Aorta (tissue), 5 donors: Measurements from ENCODE around the gene SCAMP5. TPM values are rescaled to one million over a fixed set of nuclear protein-coding genes. Genes with fewer than 3 reads are reported as not detected.

Experiments used
- ATAC-seq: fragments of 200-7000 bp; cut with Tn5 transposase; one replicate; pipeline ENCODE4 v1.9.1; 2022; ENCODE audit warnings: moderate library complexity; ENCODE audit not compliant: low FRiP score
- DNase-seq, 2 donors: peaks; one replicate each; pipeline ENCODE4 v3.0.0-alpha.2; 2020
- H3K27ac ChIP-seq, 2 donors: one replicate each; pipeline ENCODE4 v1.5.1; 2013; ENCODE audit warnings: low read length in 2 of 2, mild to moderate bottlenecking in 2 of 2, moderate library complexity in 2 of 2, control low read depth in 1 of 2, inconsistent platforms in 1 of 2, low read depth in 1 of 2
- H3K27me3 ChIP-seq, 2 donors: one replicate each; pipeline ENCODE4 v1.6.1; 2013; ENCODE audit warnings: control low read depth in 1 of 2, low read length in 1 of 2, mild to moderate bottlenecking in 1 of 2, moderate library complexity in 1 of 2; ENCODE audit not compliant: insufficient read depth in 2 of 2, control insufficient read depth in 1 of 2
- H3K36me3 ChIP-seq, 2 donors: one replicate each; pipeline ENCODE4 v1.6.1; 2013; ENCODE audit warnings: control low read depth in 1 of 2, low read length in 1 of 2, mild to moderate bottlenecking in 1 of 2; ENCODE audit not compliant: insufficient read depth in 2 of 2, control insufficient read depth in 1 of 2
- H3K4me1 ChIP-seq, 2 donors: one replicate each; pipeline ENCODE4 v1.6.1; 2013; ENCODE audit warnings: low read length in 2 of 2, control low read depth in 1 of 2, mild to moderate bottlenecking in 1 of 2, moderate library complexity in 1 of 2; ENCODE audit not compliant: insufficient read depth in 2 of 2, control insufficient read depth in 1 of 2
- H3K4me3 ChIP-seq, 2 donors: one replicate each; pipeline ENCODE4 v1.5.1; 2013; ENCODE audit warnings: low read length in 2 of 2, control low read depth in 1 of 2, mild to moderate bottlenecking in 1 of 2
- H3K9me3 ChIP-seq: one replicate; pipeline ENCODE4 v1.6.1; 2013; ENCODE audit warnings: mild to moderate bottlenecking, low read length; ENCODE audit not compliant: control insufficient read depth
- WGBS, 2 donors: extraction: QIAGEN DNeasy Blood & Tissue Kit; methylation state at CpG; one replicate each; pipeline ENCODE4 v1.1.7; 2013; 5-methylcytosine and 5-hydroxymethylcytosine counted together
- intact Hi-C, 2 donors: fragments of 100-400 bp; cut with DNase I; formaldehyde crosslinking; loops; one replicate each; pipeline versions ENCODE4 v1.14.2 to v1.15.0; 2022
- polyA plus RNA-seq, 2 donors: library from polyadenylated mRNA; stranded (reverse); fragments of 200-250 nt; gene quantifications; one replicate each; pipeline ENCODE4 v1.2.3, GENCODE V29; 2013
- total RNA-seq, 2 donors: library from RNA; stranded (reverse); fragmentation: NEBNext Ultra II Directional; extraction: Animal tissue kit (Norgen Biotek cat#: 25700); gene quantifications; one replicate each; pipeline ENCODE4 v1.2.1, GENCODE V29; 2021
- donor health status: healthy with polysubstance abuse.
- donor health status: Bipolar disorder and iron deficiency.
- donor health status: DM: no; HTN: no; CAD: no.
- donor health status: DM: no; HTN: no; CAD: no.
- donor health status: DM: yes; HTN: yes; CAD: no.

SCAMP5 gene
- total and polyA plus RNA-seq, 4 donors, result 0.64 to 9.4 (median 4.7) TPM

DNA sequence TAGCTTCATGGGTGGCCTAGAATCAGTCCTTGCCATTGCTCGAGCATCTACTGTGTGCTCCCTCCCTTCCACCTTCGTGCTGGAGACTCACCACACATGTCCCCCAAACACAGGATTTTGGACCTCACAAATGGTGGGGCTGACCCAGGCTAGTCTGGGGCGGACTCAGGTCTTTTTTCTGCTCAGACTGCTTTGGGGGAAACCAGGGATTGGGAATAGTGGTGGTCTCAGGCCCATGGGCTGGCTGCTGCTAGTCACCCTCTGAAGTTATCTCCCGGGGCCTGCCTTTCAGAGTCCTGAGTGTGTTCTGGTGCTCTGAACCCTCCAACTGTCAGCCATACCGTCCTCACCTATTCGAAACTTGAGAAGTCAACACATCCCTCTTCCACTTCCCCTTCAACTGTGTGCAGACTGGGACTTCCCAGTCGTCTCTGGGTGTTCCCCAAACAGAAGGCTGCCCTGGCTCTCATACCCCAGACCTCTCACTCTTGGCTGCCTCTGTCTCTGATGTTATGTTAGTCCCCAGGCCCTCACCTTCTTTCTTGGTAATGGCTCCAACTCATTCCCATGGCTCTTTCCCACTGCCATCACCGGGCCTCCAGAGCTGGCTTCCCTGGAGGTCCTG lies 74.0 kb downstream of the SCAMP5 start:
- peak; percentile 39 for ATAC-seq
- Histone ChIP-seq H3K27ac (no peak overlapping the region), H3K36me3 (no peaks in the 10 kb centered on the region), H3K27me3 (no peaks in the 10 kb centered on the region), H3K9me3 (no peaks in the 10 kb centered on the region), H3K4me3 (no peak overlapping the region), H3K4me1 (peaks cover 0 to 3% of the 10 kb centered on the region in 2 donors)
- WGBS, 2 donors, result 87 to 90% methylated on average over 8 of the region's 8 CpGs
- DNase-seq, result no peak
- intact Hi-C loops, result no loop called here

DNA sequence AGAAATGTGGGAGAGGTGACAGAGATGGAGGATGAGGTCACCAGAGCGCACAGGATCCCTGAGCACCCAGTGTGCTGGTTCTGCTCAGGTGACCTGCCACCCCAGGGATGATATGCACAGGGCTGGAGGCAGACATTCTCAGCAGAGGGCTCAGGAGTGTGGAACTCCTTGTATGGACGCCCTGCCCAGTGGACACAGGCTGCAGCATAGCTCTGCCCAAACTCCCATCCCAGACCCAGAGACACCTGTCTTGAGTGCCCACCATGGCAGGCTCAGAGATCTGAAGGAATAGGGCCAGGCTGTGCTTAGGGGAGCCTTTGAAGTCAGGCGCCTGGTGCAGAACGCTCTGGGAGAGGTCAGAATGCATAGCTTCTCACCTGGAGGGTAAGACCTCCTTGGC lies 75.3 kb downstream of the SCAMP5 start:
- 85 to 93% methylated on average over 4 of the region's 4 CpGs for WGBS, 2 donors
- H3K27me3 ChIP-seq, result no peaks in the 10 kb centered on the region
- ATAC-seq, result no peak

More for the DNA sequence above, 75.3 kb downstream of the SCAMP5 start:
- H3K27ac ChIP-seq, result no peak overlapping the region
- no peaks in the 10 kb centered on the region for H3K9me3 ChIP-seq
- H3K4me1 ChIP-seq, result peaks cover 0 to 3% of the 10 kb centered on the region in 2 donors
- intact Hi-C loops, result no loop called here
- no peak for DNase-seq
- no peaks in the 10 kb centered on the region for H3K36me3 ChIP-seq
- no peak overlapping the region for H3K4me3 ChIP-seq

Other genes starting within 250 kb of the SCAMP5 start
- not detected for gene CYP1A2, start 246.7 kb upstream of the SCAMP5 start, total RNA-seq
- not detected for gene CYP1A2, start 246.7 kb upstream of the SCAMP5 start, polyA plus RNA-seq
- 10 to 100 TPM; 34.9 to 55.2 TPM for gene CSK, start 213.5 kb upstream of the SCAMP5 start, total RNA-seq
- gene CSK, start 213.5 kb upstream of the SCAMP5 start, polyA plus RNA-seq, result 10 to 100 TPM; 21.8 to 29.8 TPM
- under 1 TPM in 1 of 2 donors, not detected in 1; 0.30 TPM for gene LMAN1L, start 182.7 kb upstream of the SCAMP5 start, total RNA-seq
- gene LMAN1L, start 182.7 kb upstream of the SCAMP5 start, polyA plus RNA-seq, result under 1 TPM in 1 of 2 donors, not detected in 1; 0.15 TPM
- not detected for gene CPLX3, start 168.9 kb upstream of the SCAMP5 start, total RNA-seq
- gene CPLX3, start 168.9 kb upstream of the SCAMP5 start, polyA plus RNA-seq, result under 1 TPM; 0.05 to 0.13 TPM
- gene ULK3, start 152.4 kb upstream of the SCAMP5 start, total RNA-seq, result 10 to 100 TPM; 19.3 to 31.6 TPM
- 10 to 100 TPM; 17.7 to 43.6 TPM for gene ULK3, start 152.4 kb upstream of the SCAMP5 start, polyA plus RNA-seq
- gene SCAMP2, start 122.2 kb upstream of the SCAMP5 start, total RNA-seq, result 10 to 100 TPM; 62.2 to 65.0 TPM
- gene SCAMP2, start 122.2 kb upstream of the SCAMP5 start, polyA plus RNA-seq, result 10 to 100 TPM; 21.8 to 30.4 TPM
- 10 to 100 TPM; 24.4 to 31.1 TPM for gene MPI, start 105.5 kb upstream of the SCAMP5 start, total RNA-seq
- 10 to 100 TPM; 21.3 to 28.0 TPM for gene MPI, start 105.5 kb upstream of the SCAMP5 start, polyA plus RNA-seq
- gene FAM219B, start 88.7 kb upstream of the SCAMP5 start, total RNA-seq, result 10 to 100 TPM; 64.7 to 88.4 TPM
- gene FAM219B, start 88.7 kb upstream of the SCAMP5 start, polyA plus RNA-seq, result 10 to 100 TPM; 29.6 to 61.2 TPM
- gene COX5A, start 57.5 kb upstream of the SCAMP5 start, total RNA-seq, result 10 to 100 TPM; 72.6 to 79.6 TPM
- gene COX5A, start 57.5 kb upstream of the SCAMP5 start, polyA plus RNA-seq, result 100 to 1,000 TPM; 128 to 222 TPM
- 1 to 10 TPM; 3.6 to 5.8 TPM for gene RPP25, start 38.8 kb upstream of the SCAMP5 start, total RNA-seq
- 1 to 10 TPM; 2.7 to 6.5 TPM for gene RPP25, start 38.8 kb upstream of the SCAMP5 start, polyA plus RNA-seq
- gene PPCDC, start 28.0 kb downstream of the SCAMP5 start, total RNA-seq, result 10 to 100 TPM in 1 of 2 donors, 1 to 10 TPM in 1; 8.2 to 16.5 TPM
- 10 to 100 TPM; 13.8 to 22.6 TPM for gene PPCDC, start 28.0 kb downstream of the SCAMP5 start, polyA plus RNA-seq
- gene C15orf39, start 206.3 kb downstream of the SCAMP5 start, total RNA-seq, result 10 to 100 TPM; 24.6 to 26.8 TPM
- 1 to 10 TPM; 8.1 to 8.6 TPM for gene C15orf39, start 206.3 kb downstream of the SCAMP5 start, polyA plus RNA-seq